Stimulated activated CD8-positive, alpha-beta memory T cell treated with anti-CD3 and anti-CD28 coated beads, Interleukin-7, amount 100 ng/mL, for 1 hour (primary cell): ENCODE results near the gene EGFL7.
"Not testable (repeated sequence)": the region's sequence is repeated elsewhere in the genome, so short reads cannot be mapped to it uniquely, and the experiment has no call there.

ENCODE experiments used
- DNase-seq, 2 donors: peaks; one replicate each; pipeline ENCODE4 v3.0.0-alpha.2; 2020; ENCODE audit warnings: low read depth in 2 of 2

Gene EGFL7

GRCh38 chr9:136624184-136624951 is 38.3 kb upstream of the EGFL7 start:
- DNase-seq = no peak

DNA sequence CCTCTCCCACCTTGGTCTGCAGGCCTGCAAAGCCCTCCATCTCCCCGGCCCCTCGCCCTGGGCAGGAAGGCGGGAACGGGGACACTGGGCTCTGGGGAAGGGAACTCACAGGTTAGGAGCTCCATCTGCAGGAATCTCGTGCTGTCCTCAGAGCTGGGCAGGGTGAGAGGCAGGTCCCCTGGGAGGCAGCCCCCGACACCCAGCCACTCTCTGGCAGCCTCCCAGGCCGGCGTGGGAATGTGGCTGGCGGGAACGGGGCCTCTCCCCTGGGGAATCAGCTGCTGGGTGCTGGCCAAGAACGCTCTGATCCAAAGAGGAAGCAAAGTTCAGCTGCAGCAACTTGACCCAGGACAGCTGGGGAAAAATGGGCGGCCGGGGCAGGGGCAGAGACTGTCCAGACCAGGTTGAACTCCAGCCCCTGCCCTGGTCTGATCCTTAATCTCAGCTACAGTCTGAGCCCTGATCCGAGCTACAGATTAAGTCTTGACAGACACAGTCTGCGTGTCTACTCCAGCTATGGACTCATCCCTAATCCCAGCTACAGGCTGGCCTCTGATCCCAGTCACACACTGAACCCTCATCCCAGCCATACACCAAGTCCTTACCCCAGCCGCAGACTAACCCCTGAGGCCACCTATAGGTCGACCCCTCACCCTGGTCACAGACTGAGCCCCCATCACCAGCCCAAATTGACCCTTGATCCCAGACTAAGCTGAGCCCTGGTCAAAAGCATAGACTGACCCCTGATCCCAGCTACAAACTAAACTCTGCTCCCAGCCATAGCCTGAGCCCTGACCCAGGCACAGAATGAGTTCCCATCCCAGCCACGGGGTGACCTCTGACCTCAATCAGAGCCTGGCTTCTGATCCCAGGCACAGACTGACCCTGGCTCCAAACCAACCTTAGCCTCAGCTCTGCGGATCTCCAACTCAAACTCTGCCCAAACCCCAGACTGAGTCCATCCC is 37.3 kb upstream of the EGFL7 start:
- DNase-seq = no peak

DNA sequence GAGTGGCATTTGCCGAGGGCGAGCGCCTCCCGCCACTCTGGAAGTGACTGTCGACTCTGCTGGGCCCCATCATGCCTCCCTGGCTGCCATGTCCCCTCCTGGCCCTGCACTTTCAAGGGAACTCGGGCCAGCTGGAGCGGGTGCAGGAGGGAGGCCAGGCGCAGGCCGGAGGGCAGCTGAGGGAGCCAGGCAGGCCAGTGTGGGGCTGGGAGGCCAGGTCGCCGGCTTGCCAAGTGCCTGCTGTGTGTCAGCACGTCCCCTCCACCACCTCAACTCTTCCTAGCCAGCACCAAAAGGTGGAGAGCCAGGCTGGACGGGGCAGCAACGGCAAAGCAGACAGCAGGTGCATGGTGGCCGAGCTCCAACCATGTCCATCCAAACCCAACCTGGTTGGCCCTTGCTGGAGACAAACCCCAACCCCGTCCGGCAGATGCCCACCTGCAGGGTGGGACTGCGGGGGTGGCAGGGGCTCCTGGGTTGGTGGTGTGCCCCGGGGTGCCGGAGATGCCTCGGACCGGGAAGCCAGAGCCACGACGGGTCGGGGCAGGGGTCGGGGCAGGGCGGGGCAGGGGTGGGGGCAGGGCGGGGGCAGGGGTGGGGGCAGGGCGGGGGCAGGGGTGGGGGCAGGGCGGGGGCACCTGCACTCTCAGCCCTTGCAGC is 36.5 kb upstream of the EGFL7 start:
- DNase-seq = no peak

DNA sequence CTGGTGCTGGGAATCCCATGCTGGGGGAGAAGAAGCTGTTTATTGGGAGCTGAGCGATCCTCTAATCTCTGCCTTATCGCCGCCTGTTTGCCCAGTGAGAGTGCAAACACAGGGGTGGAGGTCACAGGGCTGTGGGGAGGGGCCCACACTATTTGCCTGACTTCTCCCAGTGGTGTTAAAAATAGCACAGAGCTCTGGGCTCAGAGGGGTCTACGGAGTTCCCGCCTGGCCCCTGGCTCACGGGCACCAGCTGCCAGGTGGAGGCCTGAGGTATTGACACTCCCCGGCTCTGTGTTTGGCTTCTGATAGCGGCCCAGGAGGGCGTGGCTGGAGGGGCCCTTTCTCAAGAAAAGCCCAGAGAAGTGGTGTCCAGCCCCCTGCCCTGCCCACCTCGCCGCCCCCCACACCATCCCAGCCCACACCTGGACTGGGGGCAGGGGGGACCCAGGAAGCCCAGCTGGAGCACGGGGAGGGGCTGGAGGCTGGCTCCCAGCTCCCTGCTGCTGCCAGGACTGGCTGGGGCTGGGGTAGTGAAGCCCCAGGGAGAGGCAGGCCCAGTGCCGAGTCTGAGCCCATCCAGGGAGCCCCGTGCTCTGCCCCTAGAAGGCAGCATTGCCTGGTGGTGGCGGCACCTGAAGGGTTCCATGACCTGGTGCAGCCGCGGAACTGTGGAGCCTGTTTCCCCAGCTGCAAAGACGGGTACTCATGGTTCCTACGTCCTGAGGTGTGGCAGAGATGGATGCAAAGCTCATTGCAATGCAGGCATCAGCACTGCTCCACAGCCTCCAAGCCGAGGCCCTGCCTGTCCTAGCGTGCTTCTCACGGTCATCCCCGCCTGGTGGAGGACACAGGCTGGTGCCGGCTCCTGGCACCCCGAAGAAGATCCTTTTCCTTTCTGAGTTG is 35.7 kb upstream of the EGFL7 start:
- DNase-seq = no peak

- no peak for DNase-seq
These were observed 35.0 kb upstream of the EGFL7 start for GRCh38 chr9:136627703-136628102.

DNA sequence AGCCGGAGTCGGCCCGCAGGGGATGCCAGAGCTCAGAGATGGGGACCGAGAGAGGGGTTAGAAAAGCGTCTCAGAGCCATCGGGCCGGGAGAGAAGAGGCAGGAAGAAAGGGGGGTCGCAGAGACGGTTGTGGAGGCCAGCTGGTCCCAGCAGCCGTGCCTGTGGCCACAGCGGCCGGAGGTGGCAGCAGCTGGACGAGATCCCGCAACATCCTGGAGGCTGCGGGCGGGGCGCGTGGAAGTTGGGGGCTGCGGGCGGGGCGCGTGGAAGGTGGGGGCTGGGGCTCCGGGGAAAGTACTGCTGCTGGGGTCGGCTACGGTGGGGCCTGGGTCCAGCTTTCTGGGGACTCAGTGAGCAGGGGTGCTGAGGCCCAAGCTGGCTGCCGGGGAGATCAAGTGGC is 34.4 kb upstream of the EGFL7 start:
- no peak for DNase-seq

DNA sequence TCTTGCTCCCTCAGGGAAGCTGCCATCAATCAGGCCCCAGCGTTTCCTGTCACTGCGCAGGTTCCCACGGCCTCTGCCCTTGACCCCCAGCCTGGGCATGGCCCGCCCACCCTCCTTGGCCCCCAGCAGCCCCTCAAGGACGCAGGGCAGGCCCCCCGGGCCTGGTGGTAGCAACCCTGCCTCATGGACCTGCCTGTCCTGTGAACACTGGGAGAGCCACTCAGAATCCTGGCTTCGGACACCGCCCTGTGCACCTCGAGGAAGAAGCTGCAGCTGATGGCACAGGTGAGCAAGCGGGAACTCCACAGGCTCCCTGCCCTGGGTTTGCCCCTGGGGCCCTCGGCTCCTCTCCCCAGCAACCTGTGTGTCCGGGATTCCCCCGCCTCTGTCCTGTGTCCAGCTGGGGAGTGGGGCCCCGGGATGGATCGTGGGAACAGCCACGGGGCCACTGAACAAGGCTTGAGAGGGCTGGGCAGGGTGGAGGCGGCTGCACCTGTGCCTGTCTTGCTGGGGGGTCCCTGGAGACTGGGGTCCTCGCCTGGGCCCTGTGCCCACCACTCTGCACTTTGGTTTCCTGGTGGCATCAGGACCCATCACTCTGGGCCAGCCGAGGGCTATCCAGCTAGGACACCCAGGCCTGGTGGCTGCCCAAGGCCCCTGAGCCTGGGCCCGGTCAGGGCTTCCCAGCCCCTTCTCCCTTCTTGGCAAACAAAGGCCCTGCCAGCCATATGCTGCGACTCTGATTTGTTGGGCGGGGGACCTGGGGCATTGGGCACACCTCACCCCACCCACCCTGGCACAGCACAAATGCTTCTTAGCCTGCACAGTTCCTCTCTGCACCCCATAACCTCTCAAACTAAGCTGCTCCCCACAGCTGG is 33.5 kb upstream of the EGFL7 start:
- DNase-seq = no peak

GRCh38 chr9:136629879-136630661 is 32.6 kb upstream of the EGFL7 start:
- peak; percentile 13 to 34 for DNase-seq

GRCh38 chr9:136630662-136630992 is 32.1 kb upstream of the EGFL7 start:
- DNase-seq = no peak

DNA sequence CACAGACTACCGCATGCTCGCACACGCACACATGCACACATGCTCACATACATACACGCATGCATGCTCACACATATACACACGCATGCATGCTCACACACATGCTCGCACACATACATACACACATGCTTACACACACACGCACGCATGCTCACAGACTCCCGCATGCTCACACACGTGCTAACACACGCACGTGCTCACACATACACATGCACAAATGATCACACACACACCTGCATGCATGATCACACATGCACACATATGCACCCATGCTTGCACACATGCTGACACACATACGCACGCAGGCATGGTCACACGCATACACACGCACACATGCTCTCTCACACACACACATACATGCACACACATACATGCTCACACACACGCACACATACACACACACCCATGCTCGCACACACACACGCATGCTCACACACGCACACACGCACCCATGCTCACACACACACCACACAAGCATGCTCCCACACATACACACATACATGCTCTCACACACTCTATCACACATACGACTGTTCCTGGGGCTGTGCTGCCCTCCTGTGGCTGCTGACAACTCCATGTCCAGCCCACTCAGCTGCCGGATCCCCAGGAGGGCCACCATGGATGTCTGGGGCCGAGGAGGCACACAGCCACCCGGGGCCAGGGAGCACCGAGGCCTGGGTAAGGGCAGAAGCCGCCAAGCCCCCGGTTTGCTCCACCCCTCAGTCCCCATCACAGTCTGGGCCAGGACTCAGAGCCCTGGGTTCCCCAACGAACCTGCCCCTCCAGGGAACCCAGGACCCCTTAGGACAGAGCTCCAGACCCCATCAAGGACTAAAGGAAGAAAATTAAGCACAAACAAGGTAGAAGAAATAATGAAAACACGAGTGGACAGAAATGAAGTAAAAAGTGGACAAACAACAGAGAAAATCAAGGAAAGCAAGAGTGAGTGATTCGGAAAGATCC is 31.4 kb upstream of the EGFL7 start:
- peak; percentile 64 for DNase-seq

DNA sequence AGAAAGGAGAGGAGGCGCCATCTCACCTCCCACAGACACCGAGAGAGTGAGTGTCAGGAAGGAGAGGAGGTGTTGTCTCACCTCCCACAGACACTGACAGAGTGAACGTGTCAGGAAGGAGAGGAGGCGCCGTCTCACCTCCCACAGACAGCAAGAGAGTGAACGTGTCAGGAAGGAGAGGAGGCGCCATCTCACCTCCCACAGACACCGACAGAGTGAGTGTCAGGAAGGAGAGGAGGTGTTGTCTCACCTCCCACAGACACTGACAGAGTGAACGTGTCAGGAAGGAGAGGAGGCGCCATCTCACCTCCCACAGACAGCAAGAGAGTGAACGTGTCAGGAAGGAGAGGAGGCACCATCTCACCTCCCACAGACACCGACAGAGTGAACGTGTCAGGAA is 30.6 kb upstream of the EGFL7 start:
- not testable (repeated sequence) for DNase-seq

DNA sequence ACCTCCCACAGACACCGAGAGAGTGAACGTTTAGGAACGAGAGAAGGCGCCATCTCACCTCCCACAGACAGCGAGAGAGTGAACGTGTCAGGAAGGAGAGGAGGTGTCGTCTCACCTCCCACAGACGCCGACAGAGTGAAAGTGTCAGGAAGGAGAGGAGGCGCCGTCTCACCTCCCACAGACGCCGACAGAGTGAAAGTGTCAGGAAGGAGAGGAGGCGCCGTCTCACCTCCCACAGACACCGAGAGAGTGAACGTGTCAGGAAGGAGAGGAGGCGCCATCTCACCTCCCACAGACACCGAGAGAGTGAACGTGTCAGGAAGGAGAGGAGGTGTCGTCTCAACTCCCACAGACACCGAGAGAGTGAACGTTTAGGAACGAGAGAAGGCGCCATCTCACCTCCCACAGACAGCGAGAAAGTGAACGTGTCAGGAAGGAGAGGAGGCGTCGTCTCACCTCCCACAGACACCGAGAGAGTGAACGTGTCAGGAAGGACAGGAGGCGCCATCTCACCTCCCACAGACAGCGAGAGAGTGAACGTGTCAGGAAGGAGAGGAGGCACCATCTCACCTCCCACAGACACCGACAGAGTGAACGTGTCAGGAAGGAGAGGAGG is 30.1 kb upstream of the EGFL7 start:
- not testable (repeated sequence) for DNase-seq

GRCh38 chr9:136634904-136635303 is 27.8 kb upstream of the EGFL7 start:
- DNase-seq = no peak

DNA sequence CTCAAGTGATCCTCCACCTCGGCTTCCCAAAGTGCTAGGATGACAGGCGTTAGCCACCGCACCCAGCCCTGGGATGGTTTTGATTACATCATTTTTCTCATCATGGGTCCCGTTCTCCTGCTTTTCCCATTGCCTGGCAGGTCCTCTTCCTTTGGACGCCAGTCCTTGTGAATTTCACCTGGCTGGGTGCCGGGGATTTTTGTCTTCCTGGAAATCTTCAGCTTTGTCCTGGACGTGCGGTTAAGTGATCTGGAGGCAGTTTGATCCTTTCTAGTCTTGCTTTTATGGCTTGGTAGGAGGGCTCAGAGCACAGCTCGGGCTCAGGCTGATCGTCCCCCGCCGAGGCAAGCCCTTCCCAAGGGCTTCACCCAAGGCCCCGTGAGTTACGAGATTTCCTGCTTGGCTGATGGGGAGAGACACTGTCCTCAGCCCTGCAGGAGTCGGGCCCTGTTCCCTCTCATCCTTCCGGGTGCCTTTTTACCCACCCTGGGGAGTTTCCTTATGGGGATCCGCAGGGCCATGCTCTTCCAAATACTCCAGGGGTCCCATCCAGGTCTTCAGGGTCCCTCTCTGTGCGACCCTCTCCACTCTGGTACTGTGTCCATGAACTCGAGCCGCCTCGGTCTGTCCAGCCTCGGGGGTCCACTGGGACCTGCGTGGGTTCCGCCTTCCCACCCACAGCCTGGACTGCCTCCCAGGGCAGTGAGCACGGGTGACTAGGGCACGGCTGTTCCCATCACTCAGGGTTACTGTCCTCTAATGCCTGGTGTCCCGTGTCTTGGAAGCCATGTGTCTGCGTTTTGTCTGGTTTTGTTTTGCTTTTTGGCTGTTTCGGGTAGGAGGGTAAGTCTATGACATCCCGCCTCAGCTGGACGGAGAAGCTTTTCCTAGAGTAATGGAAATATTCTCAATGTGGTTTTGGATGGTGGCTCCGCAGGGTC is 22.3 kb upstream of the EGFL7 start:
- DNase-seq = no peak

- no peak for DNase-seq
These were observed 20.2 kb upstream of the EGFL7 start for GRCh38 chr9:136642439-136642921.

DNA sequence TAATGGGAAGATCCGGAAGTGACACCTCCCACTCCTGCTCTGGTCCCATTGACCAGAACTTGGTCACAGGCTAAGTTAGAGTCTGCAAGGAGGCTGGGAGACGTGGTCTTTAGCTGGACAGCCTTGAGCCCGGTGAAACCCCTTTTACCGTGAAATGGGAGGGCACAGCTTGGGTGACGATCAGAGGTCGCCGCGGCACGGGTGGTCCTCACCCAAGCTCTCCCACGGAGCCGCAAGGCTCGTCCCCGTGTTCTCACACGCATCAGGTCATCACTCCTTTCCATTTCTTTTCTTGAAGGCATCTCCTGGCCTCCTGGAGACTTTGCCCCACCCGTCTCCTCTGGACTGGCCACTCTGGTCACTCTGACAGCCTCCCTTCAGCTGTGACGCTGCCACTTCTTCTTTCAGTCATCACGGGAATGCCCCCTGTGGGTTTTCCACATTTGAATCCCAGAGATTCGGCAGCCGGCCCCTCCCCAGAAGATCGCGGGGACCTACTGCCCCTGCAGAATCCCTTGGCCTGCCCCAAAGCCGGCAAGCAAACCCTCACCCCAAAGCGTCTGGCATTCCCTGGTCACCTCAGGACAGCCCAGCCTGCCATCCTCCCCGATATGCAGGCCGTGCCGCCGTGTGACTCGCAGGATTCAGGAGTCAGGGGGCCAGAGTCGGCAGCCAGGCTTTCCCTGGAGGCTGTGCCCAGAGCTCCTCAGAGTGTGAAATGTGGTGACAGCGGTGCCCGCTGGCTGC is 18.9 kb upstream of the EGFL7 start:
- no peak for DNase-seq
